ENCODE measurements around the gene COL16A1.

The COL16A1 gene

DNA sequence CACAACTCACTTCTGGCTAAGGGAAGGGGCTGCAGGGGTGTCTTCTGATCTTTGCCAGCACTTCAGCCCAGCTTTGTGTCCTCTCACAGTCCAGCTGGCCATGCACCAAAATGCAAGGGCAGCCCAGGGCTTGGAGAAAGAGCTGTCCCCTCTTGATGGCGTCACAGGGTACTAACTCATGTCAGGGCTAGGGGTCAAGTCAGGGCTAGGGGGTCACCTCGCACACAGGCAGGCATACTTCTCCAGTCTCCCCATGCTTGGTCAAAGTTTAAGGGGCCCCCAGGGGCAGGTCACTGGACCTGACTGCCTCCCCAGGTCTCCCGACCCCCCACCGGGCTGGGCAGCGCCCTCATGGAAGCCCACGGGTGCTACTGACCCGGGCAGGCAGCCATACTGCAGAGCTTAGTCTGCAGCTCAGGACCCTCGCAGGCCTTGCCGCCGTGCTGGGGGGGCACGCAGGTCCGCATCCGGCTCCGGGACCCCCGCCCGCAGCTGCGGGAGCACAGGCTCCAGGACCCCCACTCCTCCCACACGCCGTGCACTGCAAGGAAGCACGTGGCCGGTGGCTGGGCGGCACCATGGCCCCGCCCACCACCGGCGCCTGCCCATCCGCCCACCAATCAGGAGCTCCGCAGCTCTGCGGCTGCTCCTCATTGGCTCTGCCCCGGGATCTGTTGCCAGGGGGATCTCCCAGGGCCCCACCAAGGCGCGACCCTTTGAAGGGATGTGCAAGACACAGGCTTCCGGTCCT lies 38.8 kb upstream of the COL16A1 start:
- DNase-seq (ENCODE audit: low read depth) = no peak
- TF ChIP-seq, protein P1, sequence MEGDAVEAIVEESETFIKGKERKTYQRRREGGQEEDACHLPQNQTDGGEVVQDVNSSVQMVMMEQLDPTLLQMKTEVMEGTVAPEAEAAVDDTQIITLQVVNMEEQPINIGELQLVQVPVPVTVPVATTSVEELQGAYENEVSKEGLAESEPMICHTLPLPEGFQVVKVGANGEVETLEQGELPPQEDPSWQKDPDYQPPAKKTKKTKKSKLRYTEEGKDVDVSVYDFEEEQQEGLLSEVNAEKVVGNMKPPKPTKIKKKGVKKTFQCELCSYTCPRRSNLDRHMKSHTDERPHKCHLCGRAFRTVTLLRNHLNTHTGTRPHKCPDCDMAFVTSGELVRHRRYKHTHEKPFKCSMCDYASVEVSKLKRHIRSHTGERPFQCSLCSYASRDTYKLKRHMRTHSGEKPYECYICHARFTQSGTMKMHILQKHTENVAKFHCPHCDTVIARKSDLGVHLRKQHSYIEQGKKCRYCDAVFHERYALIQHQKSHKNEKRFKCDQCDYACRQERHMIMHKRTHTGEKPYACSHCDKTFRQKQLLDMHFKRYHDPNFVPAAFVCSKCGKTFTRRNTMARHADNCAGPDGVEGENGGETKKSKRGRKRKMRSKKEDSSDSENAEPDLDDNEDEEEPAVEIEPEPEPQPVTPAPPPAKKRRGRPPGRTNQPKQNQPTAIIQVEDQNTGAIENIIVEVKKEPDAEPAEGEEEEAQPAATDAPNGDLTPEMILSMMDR (IDR thresholded peaks at IDR 0.05; ENCODE audit: low read length, missing control alignments) = no peak
- H3K4me3 ChIP-seq (replicated peaks; ENCODE audit: low read depth, low read length) = no peak overlapping the region

DNA sequence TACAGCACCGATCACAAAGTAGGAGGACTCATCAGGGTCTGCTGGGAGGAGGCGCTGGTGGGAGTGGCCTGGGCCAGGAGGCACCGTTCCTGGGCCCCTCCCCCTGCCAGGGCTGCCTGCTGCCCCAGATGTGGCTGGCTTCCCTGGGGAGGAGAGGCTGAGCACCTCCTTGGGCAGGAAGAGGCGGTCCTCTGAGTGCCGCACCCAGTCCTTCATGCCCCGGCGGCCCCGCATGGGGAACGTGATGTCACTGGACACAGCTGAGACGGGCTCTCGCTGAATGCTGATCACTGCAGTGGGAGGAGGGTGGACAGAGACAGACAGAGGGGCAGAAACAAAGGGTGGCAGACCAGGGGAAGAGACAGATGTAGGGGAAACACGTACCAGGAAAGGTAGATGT lies 35.5 kb upstream of the COL16A1 start:
- DNase-seq (ENCODE audit: low read depth) = no peak
- TF ChIP-seq, protein P1 (IDR thresholded peaks at IDR 0.05; ENCODE audit: low read length, missing control alignments) = no peak
- H3K4me3 ChIP-seq (replicated peaks; ENCODE audit: low read depth, low read length) = no peak overlapping the region

DNA sequence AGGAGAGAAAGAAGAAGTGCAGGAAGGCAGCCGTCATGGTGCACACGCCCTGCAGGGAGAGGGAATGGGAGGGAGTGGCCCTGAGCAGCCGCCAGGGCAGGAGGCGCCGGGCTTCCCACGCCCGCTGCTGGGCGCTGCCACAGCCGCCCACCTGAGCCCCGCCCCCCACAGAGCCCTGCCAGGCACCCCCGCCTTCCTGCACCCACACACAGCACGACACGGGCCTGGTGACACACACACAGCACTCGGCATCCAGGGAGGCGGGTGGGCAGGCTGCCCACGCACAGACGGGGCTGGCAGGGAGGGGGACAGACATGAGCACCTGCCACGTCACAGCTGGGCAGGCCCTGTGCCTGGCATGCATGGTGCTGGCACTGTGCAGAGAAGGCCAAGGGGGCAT lies 32.9 kb upstream of the COL16A1 start:
- no peak overlapping the region for H3K4me3 ChIP-seq (replicated peaks; ENCODE audit: low read depth, low read length)
- TF ChIP-seq, protein P1 (IDR thresholded peaks at IDR 0.05; ENCODE audit: low read length, missing control alignments) = no peak
- no peak for DNase-seq (ENCODE audit: low read depth)

DNA sequence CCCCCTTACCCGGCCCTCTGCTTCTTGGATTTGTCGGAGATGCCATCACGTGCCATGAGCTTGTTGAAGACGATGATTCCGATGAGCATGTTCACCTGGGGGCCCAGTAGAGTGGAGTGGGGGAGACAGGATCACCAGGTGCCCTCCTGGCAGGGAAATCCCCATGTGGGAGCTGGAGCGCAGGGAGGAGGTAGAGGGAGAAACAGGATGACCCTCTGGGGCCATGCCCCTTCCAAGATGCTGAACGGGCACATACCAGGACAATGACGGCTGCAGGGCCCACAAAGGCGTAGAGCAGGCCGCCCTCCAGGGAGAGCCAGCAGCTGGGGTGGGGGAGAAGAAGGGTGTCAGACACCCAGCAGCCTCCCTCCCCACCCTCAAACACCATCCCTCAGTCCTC lies 31.8 kb upstream of the COL16A1 start:
- H3K4me3 ChIP-seq (replicated peaks; ENCODE audit: low read depth, low read length) = no peak overlapping the region
- TF ChIP-seq, protein P1 (IDR thresholded peaks at IDR 0.05; ENCODE audit: low read length, missing control alignments) = no peak
- no peak for DNase-seq (ENCODE audit: low read depth)

DNA sequence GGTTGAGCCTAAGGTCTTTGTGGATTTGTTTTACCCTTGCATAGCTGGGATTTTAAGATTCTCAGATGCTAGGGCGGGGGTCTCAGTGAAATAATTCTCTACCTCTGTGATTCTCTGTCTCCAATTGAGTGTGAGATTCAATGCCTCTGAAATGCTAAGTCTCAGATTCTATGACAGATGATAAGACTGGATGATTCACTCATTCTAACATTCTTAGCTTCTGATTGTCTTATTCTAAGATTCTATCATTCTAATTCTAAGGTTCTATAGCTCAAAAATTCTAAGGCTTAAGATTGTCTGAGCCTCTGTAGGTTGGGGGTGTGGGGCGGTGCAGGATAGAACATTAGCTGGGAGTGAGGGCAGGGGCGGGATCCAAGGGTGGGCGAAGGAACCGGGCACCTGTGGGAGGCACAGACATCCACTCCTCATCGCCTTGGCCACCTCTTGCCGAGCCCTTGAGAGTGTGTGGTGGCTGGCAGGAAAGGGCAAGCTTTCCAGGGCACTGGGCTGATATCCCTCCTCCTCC lies 30.8 kb upstream of the COL16A1 start:
- no peak overlapping the region for H3K4me3 ChIP-seq (replicated peaks; ENCODE audit: low read depth, low read length)
- TF ChIP-seq, protein P1 (IDR thresholded peaks at IDR 0.05; ENCODE audit: low read length, missing control alignments) = no peak
- DNase-seq (ENCODE audit: low read depth) = no peak

DNA sequence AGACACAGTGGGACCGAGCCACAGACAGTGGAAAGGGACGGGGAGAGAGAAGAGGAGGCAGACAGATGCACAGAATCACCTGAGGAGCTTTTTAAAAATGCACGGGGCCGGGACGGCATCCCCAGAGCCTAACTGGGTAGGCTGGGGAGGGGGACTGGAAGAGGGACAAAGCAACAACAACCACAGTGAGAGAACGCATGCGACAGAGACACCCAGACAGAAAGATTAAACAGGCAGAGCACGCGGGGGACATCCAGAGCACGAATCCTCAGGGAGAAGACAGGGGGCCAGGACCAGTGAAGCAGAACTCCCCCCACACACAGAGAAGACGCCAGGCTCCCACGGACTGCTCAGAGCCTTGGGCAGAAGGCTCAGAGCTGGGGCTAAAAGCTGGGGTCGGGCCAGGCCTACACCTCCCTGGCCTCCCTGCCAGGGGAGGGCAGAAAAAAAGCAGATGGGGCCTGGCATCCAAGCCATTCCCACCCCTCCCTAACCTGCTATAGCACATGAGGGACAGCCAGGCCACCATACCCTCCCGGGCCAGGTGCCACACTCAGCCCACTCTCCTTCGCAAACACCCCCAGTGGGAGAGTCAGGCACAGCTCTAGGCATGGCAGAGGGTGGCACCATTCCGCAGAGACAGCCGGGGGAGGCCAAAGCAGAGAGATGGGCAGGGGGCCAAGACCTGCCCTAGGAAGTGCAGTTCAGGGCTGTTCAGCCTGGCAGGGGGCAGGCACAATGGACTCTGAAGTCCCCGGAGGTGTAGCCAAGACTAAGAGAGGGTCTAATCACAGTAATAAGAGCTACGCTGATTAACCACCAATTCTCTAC lies 29.8 kb upstream of the COL16A1 start:
- H3K4me3 ChIP-seq (replicated peaks; ENCODE audit: low read depth, low read length) = no peak overlapping the region
- TF ChIP-seq, protein P1 (IDR thresholded peaks at IDR 0.05; ENCODE audit: low read length, missing control alignments) = no peak
- DNase-seq (ENCODE audit: low read depth) = no peak
